ENCODE measurements around the gene CCND1. TPM values are rescaled to one million over a fixed set of nuclear protein-coding genes. Genes with fewer than 3 reads are reported as not detected.

Gene CCND1
- total and polyA plus RNA-seq, 8 donors: 24.6 to 126 (median 89.0) TPM

DNA sequence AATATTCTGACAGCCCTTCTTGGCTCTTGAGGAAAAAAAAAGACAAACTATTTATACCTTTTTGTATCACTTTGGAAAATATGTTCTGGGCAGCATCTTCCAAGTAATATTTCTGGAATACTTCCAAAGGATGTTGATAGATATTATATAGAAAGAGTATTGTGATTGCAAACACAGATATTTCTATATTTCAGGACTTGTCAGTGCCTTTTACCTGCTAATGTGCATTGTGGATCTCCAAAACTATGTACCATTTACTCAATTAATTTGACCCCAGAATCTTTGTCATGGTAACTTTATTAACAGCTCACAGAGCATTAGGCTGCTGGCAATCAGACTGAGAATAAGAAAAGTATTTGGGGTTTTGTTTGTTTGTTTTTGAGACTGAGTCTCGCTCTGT is 16.7 kb upstream of the CCND1 start:
- DNase-seq (no peak), ATAC-seq (no peak), FAIRE-seq (no peak)
- no peak overlapping the region for H3K27ac ChIP-seq
- intact Hi-C loops (cut with DNase I): no loop called here
- no peak overlapping the region for H3K4me3 ChIP-seq
- TF ChIP-seq, protein P1, sequence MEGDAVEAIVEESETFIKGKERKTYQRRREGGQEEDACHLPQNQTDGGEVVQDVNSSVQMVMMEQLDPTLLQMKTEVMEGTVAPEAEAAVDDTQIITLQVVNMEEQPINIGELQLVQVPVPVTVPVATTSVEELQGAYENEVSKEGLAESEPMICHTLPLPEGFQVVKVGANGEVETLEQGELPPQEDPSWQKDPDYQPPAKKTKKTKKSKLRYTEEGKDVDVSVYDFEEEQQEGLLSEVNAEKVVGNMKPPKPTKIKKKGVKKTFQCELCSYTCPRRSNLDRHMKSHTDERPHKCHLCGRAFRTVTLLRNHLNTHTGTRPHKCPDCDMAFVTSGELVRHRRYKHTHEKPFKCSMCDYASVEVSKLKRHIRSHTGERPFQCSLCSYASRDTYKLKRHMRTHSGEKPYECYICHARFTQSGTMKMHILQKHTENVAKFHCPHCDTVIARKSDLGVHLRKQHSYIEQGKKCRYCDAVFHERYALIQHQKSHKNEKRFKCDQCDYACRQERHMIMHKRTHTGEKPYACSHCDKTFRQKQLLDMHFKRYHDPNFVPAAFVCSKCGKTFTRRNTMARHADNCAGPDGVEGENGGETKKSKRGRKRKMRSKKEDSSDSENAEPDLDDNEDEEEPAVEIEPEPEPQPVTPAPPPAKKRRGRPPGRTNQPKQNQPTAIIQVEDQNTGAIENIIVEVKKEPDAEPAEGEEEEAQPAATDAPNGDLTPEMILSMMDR (IDR thresholded peaks at IDR 0.05): no peak
- no peaks in the 10 kb centered on the region for H3K36me3 ChIP-seq
- no peaks in the 10 kb centered on the region for H3K9me3 ChIP-seq
- WGBS, 2 donors: 62 to 93% methylated on average over 1 of the region's 1 CpG
- no peaks in the 10 kb centered on the region for H3K27me3 ChIP-seq
- H3K4me1 ChIP-seq: no peaks in the 10 kb centered on the region

DNA sequence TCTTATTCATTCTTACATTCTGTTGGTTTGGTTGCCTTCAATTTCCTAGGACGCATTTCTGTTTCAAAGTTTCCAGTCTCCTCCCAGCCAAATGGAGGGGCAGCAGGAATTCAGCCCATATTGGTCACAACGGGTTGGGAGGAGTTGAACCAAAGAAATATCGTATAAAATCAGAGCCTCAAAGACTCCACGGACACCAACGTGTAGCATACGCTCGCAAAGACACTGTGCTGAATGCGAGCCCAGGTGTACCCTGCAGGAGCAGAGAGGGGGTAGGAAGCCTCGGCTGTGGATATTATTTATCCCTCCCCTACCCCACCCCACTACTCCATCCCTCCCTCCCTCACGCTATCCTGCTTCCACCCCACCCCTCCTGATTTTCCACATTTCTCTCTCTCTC is 15.5 kb upstream of the CCND1 start:
- DNase-seq: no peak
- 73 to 82% methylated on average over 10 of the region's 10 CpGs for WGBS, 2 donors
- H3K27me3 ChIP-seq: no peaks in the 10 kb centered on the region
- intact Hi-C loops (cut with DNase I): no loop called here
- H3K9me3 ChIP-seq: no peaks in the 10 kb centered on the region
- H3K4me3 ChIP-seq: no peak overlapping the region
- TF ChIP-seq, protein P1 (IDR thresholded peaks at IDR 0.05): no peak
- no peak for FAIRE-seq
- no peak for ATAC-seq
- H3K4me1 ChIP-seq: no peaks in the 10 kb centered on the region
- no peaks in the 10 kb centered on the region for H3K36me3 ChIP-seq
- no peak overlapping the region for H3K27ac ChIP-seq

DNA sequence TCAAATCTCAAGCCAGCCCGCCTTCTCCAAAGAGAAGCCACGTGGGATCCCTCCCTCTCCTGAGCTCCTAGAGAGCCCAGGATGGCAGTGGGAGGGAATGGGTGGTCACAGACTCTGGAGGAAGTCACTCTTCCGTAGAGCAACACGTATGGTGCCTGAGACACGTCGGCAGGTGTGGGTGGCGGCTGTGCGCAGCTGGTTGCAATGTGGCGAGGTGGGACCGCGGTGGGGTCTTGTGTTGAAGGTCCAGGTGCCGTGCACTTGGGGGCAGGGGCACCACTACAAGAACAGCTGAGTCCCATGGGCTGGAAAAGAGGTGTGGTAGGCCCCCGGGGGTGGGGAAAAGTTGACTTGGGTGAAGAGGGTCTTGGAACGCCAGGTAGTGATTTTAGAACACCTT is 13.4 kb upstream of the CCND1 start:
- no peak overlapping the region for H3K4me3 ChIP-seq
- no peaks in the 10 kb centered on the region for H3K27me3 ChIP-seq
- no peaks in the 10 kb centered on the region for H3K36me3 ChIP-seq
- no peak for DNase-seq
- no peaks in the 10 kb centered on the region for H3K4me1 ChIP-seq
- TF ChIP-seq, protein P1 (IDR thresholded peaks at IDR 0.05): no peak
- H3K9me3 ChIP-seq: no peaks in the 10 kb centered on the region
- intact Hi-C loops (cut with DNase I): no loop called here
- no peak for FAIRE-seq
- no peak overlapping the region for H3K27ac ChIP-seq
- WGBS, 2 donors: 68 to 76% methylated on average over 14 of the region's 14 CpGs
- no peak for ATAC-seq

DNA sequence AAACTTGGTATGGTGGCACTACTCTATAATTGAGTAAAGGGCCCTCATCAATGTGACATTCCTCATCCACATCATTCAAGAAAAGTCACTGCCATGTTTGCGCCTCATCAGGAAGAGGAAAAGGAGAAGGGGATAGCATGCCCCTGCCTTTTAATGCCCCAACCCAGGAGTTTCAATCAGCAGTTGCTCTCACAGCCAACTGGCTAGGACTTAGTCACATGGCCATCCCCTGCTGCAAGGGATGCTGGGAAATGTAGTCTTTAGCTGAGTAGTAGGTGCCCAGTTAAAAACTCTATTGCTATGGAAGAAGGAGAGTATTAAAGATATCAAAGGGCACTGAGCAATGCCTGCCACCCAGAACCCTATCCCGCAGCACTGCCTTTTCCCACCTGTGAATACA is 10.9 kb upstream of the CCND1 start:
- DNase-seq: no peak
- 94 to 96% methylated on average over 2 of the region's 2 CpGs for WGBS, 2 donors
- H3K36me3 ChIP-seq: no peaks in the 10 kb centered on the region
- H3K4me3 ChIP-seq: no peak overlapping the region
- intact Hi-C loops (cut with DNase I): no loop called here
- H3K27me3 ChIP-seq: no peaks in the 10 kb centered on the region
- no peaks in the 10 kb centered on the region for H3K9me3 ChIP-seq
- H3K4me1 ChIP-seq: no peaks in the 10 kb centered on the region
- TF ChIP-seq, protein P1 (IDR thresholded peaks at IDR 0.05): no peak
- no peak for ATAC-seq
- no peak for FAIRE-seq
- no peak overlapping the region for H3K27ac ChIP-seq

DNA sequence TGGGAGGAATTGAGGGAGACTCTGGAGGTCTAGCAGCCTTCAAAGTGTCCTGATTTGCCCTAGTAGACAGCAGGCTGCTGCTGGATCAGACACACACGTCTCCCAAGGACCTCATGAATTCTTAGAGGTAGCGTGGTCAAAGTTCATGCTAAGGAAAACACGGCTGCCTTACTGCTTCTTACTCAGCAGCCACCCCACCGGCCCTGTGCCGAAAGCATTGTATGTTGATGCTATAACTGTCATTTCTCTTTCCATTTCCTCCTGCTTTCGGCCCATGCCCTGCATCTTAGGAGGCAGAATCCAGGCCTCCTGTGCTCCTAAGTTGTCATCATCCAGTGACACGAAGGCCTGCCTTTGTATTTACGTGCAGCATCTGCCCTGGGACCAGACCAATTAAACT is 10.5 kb upstream of the CCND1 start:
- no peak overlapping the region for H3K4me3 ChIP-seq
- intact Hi-C loops (cut with DNase I): no loop called here

More for the DNA sequence above, 10.5 kb upstream of the CCND1 start:
- H3K9me3 ChIP-seq: no peaks in the 10 kb centered on the region
- DNase-seq: no peak
- H3K27ac ChIP-seq: no peak overlapping the region
- 72 to 88% methylated on average over 8 of the region's 8 CpGs for WGBS, 2 donors
- no peaks in the 10 kb centered on the region for H3K27me3 ChIP-seq
- H3K4me1 ChIP-seq: no peaks in the 10 kb centered on the region
- no peak for FAIRE-seq
- no peaks in the 10 kb centered on the region for H3K36me3 ChIP-seq
- TF ChIP-seq, protein P1 (IDR thresholded peaks at IDR 0.05): no peak
- ATAC-seq: no peak
